Measurements from ENCODE around the gene SUPV3L1. TPM values are rescaled to one million over a fixed set of nuclear protein-coding genes. Genes with fewer than 3 reads are reported as not detected.

Gene SUPV3L1
- total and polyA plus RNA-seq, 2 of the 8 experiments (the other 6 are each of a cell fraction or from before 2014, with no cell fraction given) = 34.6 to 45.6 TPM

GRCh38 chr10:69253171-69253570 is 73.1 kb downstream of the SUPV3L1 start:
- Histone ChIP-seq H3K4ac (replicated peaks; ENCODE audit: insufficient read length, low read depth, low read length) (no peak overlapping the region), H4K20me1 (replicated peaks in 1 of 2; ENCODE audit: control insufficient read depth in 1 of 2, insufficient read depth in 2 of 2, low read length in 2 of 2) (no peaks in the 10 kb centered on the region), H3K9ac (replicated peaks in 1 of 4; ENCODE audit: extremely low read depth in 1 of 4, low read depth in 3 of 4, low read length in 3 of 4) (no peak overlapping the region), H3K4me2 (ENCODE audit: insufficient read depth in 1 of 2, low read depth in 2 of 2, low read length in 2 of 2) (no peak overlapping the region), H3K4me3 (ENCODE audit: extremely low read depth in 1 of 4, insufficient read depth in 2 of 4, low read depth in 3 of 4, low read length in 4 of 4) (no peak overlapping the region), H2BK5ac (ENCODE audit: low read depth, low read length) (no peak overlapping the region), H4K5ac (ENCODE audit: insufficient read length, low read depth, low read length) (no peak overlapping the region), H2AK5ac (ENCODE audit: low read depth, low read length) (no peak overlapping the region), H3K23ac (ENCODE audit: insufficient read length) (no peak overlapping the region), H3K23me2 (ENCODE audit: low read depth, low read length) (no peaks in the 10 kb centered on the region), H4K91ac (replicated peaks; ENCODE audit: insufficient read length, low read length) (no peak overlapping the region), H3K9me3 (ENCODE audit: insufficient read depth in 2 of 2, low read depth in 1 of 2, low read length in 1 of 2) (no peaks in the 10 kb centered on the region), H2BK20ac (ENCODE audit: low read length) (no peak overlapping the region), H3K18ac (ENCODE audit: extremely low read depth, low read length) (no peak overlapping the region), H3K79me2 (ENCODE audit: control insufficient read depth in 1 of 2, insufficient read depth in 2 of 2, low read length in 2 of 2) (no peaks in the 10 kb centered on the region), H2BK15ac (ENCODE audit: low read length) (no peak overlapping the region), H3K79me1 (ENCODE audit: low read depth, low read length) (no peaks in the 10 kb centered on the region), H2AFZ (ENCODE audit: low read length) (0 out of 2 replicates have a peak overlapping the region, but pooled peaks have one; percentile 89), H2BK12ac (ENCODE audit: low read depth, low read length) (no peak overlapping the region), H3K36me3 (ENCODE audit: control insufficient read depth in 2 of 4, insufficient read depth in 4 of 4, low read length in 3 of 4) (no peaks in the 10 kb centered on the region), H4K8ac (ENCODE audit: extremely low read depth, insufficient read depth, low read length) (no peak overlapping the region), H3K27ac (ENCODE audit: low read depth, low read length) (no peak overlapping the region), H3K4me1 (replicated peaks in 1 of 4; ENCODE audit: control insufficient read depth in 3 of 4, insufficient read depth in 4 of 4, low read length in 3 of 4) (no peaks in the 10 kb centered on the region; a peak in 1 of 7 replicates), H3K27me3 (replicated peaks in 1 of 4; ENCODE audit: control insufficient read depth in 3 of 4, extremely low read depth in 1 of 4, insufficient read depth in 3 of 4, low read length in 3 of 4) (no peaks in the 10 kb centered on the region), H2BK120ac (replicated peaks; ENCODE audit: low read depth, low read length) (no peak overlapping the region), H3K56ac (replicated peaks; ENCODE audit: insufficient read length, low read depth, low read length) (no peak overlapping the region), H3K14ac (ENCODE audit: insufficient read length) (no peak overlapping the region)
- FAIRE-seq (no peak), DNase-seq (ENCODE audit: low read depth in 1 of 2, low spot score in 2 of 2) (no peak)
- no peak for TF ChIP-seq KDM4A (IDR thresholded peaks at IDR 0.05; ENCODE audit: low read depth, low read length, severe bottlenecking)
- WGBS, 2 experiments (ENCODE audit: extremely low coverage in 1 of 2, insufficient coverage in 1 of 2, insufficient read length in 1 of 2, insufficient replicate concordance in 2 of 2, low coverage in 1 of 2, low lambda C conversion rate in 2 of 2, missing lambda C conversion rate in 1 of 2) = 75% methylated on average over 3 of the region's 3 CpGs; no CpG with 5 or more reads in 1 of the 2 experiments
- CTCF ChIA-PET (ENCODE audit: partially characterized antibody) = interaction anchor here (0.6 to 1.5 kb wide), 9 partner anchors 13 to 905 kb away, joined by 3 to 4 read pairs (median 3); partner anchors contain the start of gene HKDC1
- POLR2A ChIA-PET (ENCODE audit: partially characterized antibody) = no interaction called here

Data from H1 (cell line).